Lower leg skin (tissue), 3 donors: ENCODE data around the gene CELA2B.

Experiments used
- CTCF ChIP-seq, 3 donors: fragments of 450-650 bp; IDR thresholded peaks; one replicate each; pipeline ENCODE4 v1.5.1; 2016; ENCODE audit warnings: antibody characterized with exemption in 3 of 3, mild to moderate bottlenecking in 3 of 3, moderate library complexity in 2 of 3
- POLR2A ChIP-seq, 2 donors: fragments of 450-650 bp; IDR thresholded peaks; one replicate each; pipeline ENCODE4 v1.6.1; 2016 to 2017; ENCODE audit warnings: antibody characterized with exemption in 2 of 2, mild to moderate bottlenecking in 1 of 2, moderate library complexity in 1 of 2

- TF ChIP-seq POLR2A (IDR thresholded peaks at IDR 0.05), result no peak
- no peak for TF ChIP-seq CTCF (IDR thresholded peaks at IDR 0.05)
Observed at GRCh38 chr1:15454256-15454655, 21.6 kb upstream of the CELA2B start.
